Calu3 (cell line): ENCODE measurements around the gene BMERB1. TPM values are rescaled to one million over a fixed set of nuclear protein-coding genes. Genes with fewer than 3 reads are reported as not detected.
A peak's percentile ranks its signal among the peaks of the same experiment; 100 is the strongest.
"Not testable (repeated sequence)": the region's sequence is repeated elsewhere in the genome, so short reads cannot be mapped to it uniquely, and the experiment has no call there.

Experiments
- BruUV-seq: library from RNA; stranded (reverse); fragments of 400-500 nt; replicated peaks from 2 replicates; lab custom pipeline; 2021; lab: Mats Ljungman, UMichigan
- CTCF ChIA-PET: fragments of 300-600 bp; sonication (Branson Sonifier 250); formaldehyde crosslinking; loops from one replicate; lab custom pipeline; 2022; ENCODE audit warnings: antibody characterized with exemption; lab: Charles Lee
- DNase-seq: peaks from one replicate; pipeline ENCODE4 v3.0.0; 2022
- H3K27ac Mint-ChIP-seq: one replicate; pipeline ENCODE4 v1.8.0; 2022; ENCODE audit warnings: mixed read lengths; ENCODE audit not compliant: unreplicated experiment
- H3K27me3 Mint-ChIP-seq: one replicate; pipeline ENCODE4 v1.8.0; 2022; ENCODE audit warnings: mixed read lengths; ENCODE audit not compliant: unreplicated experiment
- H3K36me3 Mint-ChIP-seq: one replicate; pipeline ENCODE4 v1.8.0; 2022; ENCODE audit warnings: mild to moderate bottlenecking, moderate library complexity, mixed read lengths; ENCODE audit not compliant: insufficient read depth, unreplicated experiment
- H3K4me1 Mint-ChIP-seq: one replicate; pipeline ENCODE4 v1.8.0; 2022; ENCODE audit warnings: mild to moderate bottlenecking, low read depth, mixed read lengths; ENCODE audit not compliant: unreplicated experiment
- H3K4me3 Mint-ChIP-seq: one replicate; pipeline ENCODE4 v1.8.0; 2022; ENCODE audit warnings: mild to moderate bottlenecking, low read depth, moderate library complexity, mixed read lengths; ENCODE audit not compliant: unreplicated experiment
- H3K9me3 Mint-ChIP-seq: one replicate; pipeline ENCODE4 v1.8.0; 2022; ENCODE audit warnings: low read depth, mixed read lengths; ENCODE audit not compliant: unreplicated experiment
- intact Hi-C: fragments of 100-400 bp; cut with micrococcal nuclease; formaldehyde crosslinking; loops from one replicate; pipeline ENCODE4 v1.10.0; 2022; ENCODE audit not compliant: unreplicated experiment
- total RNA-seq: library from RNA; stranded (reverse); gene quantifications from 2 replicates; pipeline ENCODE4 v1.2.3, GENCODE V29; 2022
- TF ChIP-seq, protein P1 (sequence below): fragments of 200-600 bp; IDR thresholded peaks from one replicate; pipeline ENCODE4 v1.8.0; 2022; ENCODE audit warnings: antibody characterized with exemption; ENCODE audit not compliant: unreplicated experiment

The BMERB1 gene
- total RNA-seq, 1 experiment from 2014 or later: 3.0 TPM

DNA sequence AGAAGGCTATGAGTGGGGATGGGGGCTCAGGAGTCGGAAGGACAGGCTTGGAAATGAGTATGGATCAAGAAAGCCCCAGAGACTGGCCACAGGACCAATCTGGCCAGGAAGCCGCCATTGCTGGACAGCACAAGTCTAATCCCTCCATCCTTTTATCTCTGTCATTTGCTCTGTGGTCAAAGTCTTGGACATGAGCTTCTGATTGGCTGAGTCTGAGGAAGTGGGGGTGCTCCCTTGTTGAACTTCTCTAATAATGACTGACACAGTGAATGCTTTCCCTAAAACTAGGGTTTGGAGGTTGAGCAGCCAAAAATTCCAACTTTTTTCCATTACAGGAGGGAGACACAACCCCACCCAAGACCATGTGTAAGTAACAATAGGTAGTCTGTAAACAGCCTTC, 111.2 kb downstream of the BMERB1 start:
- intact Hi-C loops: no loop called here
- H3K9me3 Mint-ChIP-seq: peaks cover 2% of the 10 kb centered on the region
- no TSS peak for BruUV-seq
- peaks cover 22% of the 10 kb centered on the region for H3K4me1 Mint-ChIP-seq
- DNase-seq: no peak
- CTCF ChIA-PET: no interaction called here
- TF ChIP-seq, protein P1, sequence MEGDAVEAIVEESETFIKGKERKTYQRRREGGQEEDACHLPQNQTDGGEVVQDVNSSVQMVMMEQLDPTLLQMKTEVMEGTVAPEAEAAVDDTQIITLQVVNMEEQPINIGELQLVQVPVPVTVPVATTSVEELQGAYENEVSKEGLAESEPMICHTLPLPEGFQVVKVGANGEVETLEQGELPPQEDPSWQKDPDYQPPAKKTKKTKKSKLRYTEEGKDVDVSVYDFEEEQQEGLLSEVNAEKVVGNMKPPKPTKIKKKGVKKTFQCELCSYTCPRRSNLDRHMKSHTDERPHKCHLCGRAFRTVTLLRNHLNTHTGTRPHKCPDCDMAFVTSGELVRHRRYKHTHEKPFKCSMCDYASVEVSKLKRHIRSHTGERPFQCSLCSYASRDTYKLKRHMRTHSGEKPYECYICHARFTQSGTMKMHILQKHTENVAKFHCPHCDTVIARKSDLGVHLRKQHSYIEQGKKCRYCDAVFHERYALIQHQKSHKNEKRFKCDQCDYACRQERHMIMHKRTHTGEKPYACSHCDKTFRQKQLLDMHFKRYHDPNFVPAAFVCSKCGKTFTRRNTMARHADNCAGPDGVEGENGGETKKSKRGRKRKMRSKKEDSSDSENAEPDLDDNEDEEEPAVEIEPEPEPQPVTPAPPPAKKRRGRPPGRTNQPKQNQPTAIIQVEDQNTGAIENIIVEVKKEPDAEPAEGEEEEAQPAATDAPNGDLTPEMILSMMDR: no peak
- H3K4me3 Mint-ChIP-seq: no peak overlapping the region
- no peak overlapping the region for H3K27ac Mint-ChIP-seq
- no peaks in the 10 kb centered on the region for H3K36me3 Mint-ChIP-seq
- no peaks in the 10 kb centered on the region for H3K27me3 Mint-ChIP-seq

DNA sequence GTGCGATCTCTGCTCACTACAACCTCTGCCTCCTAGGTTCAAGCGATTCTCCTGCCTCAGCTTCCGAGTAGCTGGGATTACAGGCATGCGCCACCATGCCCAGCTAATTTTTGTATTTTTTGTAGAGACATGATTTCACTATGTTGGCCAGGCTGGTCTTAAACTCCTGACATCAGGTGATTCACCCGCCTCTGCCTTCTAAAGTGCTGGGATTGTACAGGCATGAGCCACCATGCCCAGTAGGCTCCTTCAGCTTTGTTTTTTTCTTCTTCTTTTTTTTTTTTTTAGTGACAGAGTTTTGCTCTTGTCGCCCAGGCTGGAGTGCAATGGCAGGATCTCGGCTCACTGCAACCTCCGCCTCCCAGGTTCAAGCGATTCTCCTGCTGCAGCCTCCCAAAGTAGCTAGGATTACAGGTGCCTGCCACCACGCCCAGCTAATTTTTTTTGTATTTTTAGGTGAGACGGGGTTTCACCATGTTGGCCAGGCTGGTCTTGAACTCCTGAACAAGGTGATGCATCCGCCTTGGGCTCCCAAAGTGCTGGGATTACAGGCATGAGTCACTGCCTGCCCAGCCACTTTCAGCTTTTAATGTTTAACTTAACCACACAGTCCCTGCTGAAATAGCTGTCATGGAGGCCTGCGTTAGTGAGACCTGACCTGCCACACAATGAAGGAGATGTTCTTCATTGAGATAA, 112.8 kb downstream of the BMERB1 start:
- peak; percentile 51 for DNase-seq
- H3K36me3 Mint-ChIP-seq, H3K9me3 Mint-ChIP-seq, H3K27ac Mint-ChIP-seq, H3K4me3 Mint-ChIP-seq, H3K27me3 Mint-ChIP-seq, intact Hi-C loops, BruUV-seq: not testable (repeated sequence)
- CTCF ChIA-PET: interaction anchor here (1.5 kb wide), 1 partner anchor 95 kb away, joined by 4 read pairs; no protein-coding TSS in a partner anchor
- peaks cover 33% of the 10 kb centered on the region for H3K4me1 Mint-ChIP-seq

DNA sequence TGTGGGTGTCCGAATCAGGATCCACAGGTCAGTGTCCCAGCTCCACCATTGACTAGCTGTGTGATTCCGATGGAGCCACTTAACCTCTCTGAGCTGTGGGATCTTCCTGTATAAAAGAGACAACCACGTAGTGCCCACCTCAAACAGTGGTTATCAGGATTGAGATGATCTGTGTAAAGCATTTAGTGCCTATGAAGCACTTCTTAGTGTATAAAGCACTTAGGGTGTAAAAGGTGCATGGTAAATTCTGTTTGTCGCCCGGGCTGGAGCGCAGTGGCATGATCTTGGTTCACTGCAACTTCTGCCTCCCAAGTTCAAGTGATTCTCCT, 113.3 kb downstream of the BMERB1 start:
- no peak for DNase-seq
- Mint-ChIP-seq H3K4me3 (no peak overlapping the region), H3K27me3 (no peaks in the 10 kb centered on the region), H3K9me3 (peaks cover 2% of the 10 kb centered on the region), H3K4me1 (peaks cover 33% of the 10 kb centered on the region), H3K27ac (no peak overlapping the region), H3K36me3 (no peaks in the 10 kb centered on the region)
- BruUV-seq: no TSS peak
- TF ChIP-seq, protein P1: no peak
- CTCF ChIA-PET: interaction anchor here (1.5 kb wide), 1 partner anchor 94 kb away, joined by 4 read pairs; no protein-coding TSS in a partner anchor
- intact Hi-C loops: no loop called here

DNA sequence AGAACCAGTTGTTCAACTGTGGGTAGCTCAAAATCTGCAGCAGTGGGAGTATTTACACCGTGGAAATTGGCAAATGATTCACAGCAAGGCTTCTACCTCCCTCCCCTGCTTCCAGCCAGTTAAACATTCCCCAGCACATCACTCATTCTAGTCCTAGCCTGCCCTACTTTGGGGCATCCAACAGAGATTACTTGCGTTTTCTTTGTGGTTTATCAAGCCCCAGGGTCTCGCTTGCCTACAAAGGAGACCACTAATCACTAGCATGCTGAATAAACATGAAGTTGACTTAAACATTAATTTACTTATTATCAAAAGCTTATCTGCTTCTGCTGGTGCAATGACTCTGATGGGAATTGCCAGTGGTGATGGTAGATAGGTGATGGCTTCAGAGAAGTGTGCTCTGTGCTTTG, 114.1 kb downstream of the BMERB1 start:
- BruUV-seq: no TSS peak
- intact Hi-C loops: no loop called here
- no peak overlapping the region for H3K4me3 Mint-ChIP-seq
- peaks cover 2% of the 10 kb centered on the region for H3K9me3 Mint-ChIP-seq
- CTCF ChIA-PET: interaction anchor here (0.7 to 1.5 kb wide), 4 partner anchors 9 to 121 kb away, joined by 3 to 7 read pairs (median 4); no protein-coding TSS in a partner anchor
- no peak overlapping the region for H3K27ac Mint-ChIP-seq
- DNase-seq: peak; percentile 8
- no peaks in the 10 kb centered on the region for H3K36me3 Mint-ChIP-seq
- TF ChIP-seq, protein P1: no peak
- peaks cover 33% of the 10 kb centered on the region for H3K4me1 Mint-ChIP-seq
- no peaks in the 10 kb centered on the region for H3K27me3 Mint-ChIP-seq

DNA sequence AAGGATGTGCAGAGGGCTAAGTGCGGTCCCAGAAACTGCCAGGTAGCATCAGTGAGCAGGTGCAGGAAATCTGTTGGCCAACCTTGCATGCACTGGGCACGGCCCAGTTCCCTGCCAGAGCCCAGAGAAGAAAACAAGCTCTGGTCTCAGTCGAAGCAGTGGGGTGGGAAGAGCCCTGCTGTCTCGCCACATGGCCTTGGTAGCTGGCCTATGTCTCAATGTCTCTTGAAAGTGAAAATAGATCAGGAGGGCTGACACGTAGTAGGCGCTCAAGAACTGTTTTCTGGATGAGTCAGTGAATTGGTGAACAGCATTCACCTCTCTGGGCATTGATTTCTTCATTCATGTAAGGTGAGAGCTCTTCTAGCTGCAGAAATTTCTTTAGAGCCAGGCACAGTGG, 118.1 kb downstream of the BMERB1 start:
- Mint-ChIP-seq H3K9me3 (peaks cover 2% of the 10 kb centered on the region), H3K4me3 (no peak overlapping the region), H3K36me3 (no peaks in the 10 kb centered on the region), H3K4me1 (peaks cover 30% of the 10 kb centered on the region), H3K27ac (no peak overlapping the region), H3K27me3 (no peaks in the 10 kb centered on the region)
- no peak for DNase-seq
- no TSS peak for BruUV-seq
- CTCF ChIA-PET: interaction anchor here (0.7 kb wide), 1 partner anchor 374 kb away, joined by 5 read pairs; no protein-coding TSS in a partner anchor
- TF ChIP-seq, protein P1: no peak
- intact Hi-C loops: no loop called here
